ENCODE measurements around the gene ARMC7. TPM values are rescaled to one million over a fixed set of nuclear protein-coding genes. Genes with fewer than 3 reads are reported as not detected.

Gene ARMC7
- total and polyA plus RNA-seq, 2 of the 13 experiments (the other 11 are each of a cell fraction or from before 2014, with no cell fraction given): 3.9 to 4.2 TPM

- peaks cover 77% of the 10 kb centered on the region for H3K4me1 ChIP-seq (ENCODE audit: insufficient read depth, low read length)
- no peaks in the 10 kb centered on the region for H4K20me1 ChIP-seq (ENCODE audit: insufficient read depth, low read length)
- ATAC-seq (0 out of 3 replicates have a peak, but pooled peaks have one; percentile 2), FAIRE-seq (no peak), DNase-seq (ENCODE audit: low spot score) (no peak)
- intact Hi-C loops (cut with micrococcal nuclease; ENCODE audit: unreplicated experiment) (loop anchor here (5.0 kb wide), 1 partner anchor 33 kb away; the partner anchor contains the start of gene ARMC7), in situ Hi-C loops (cut with HindIII; ENCODE audit: extremely low pct_ligation_motif_present, low pct_unique_long_range_greater_than_20kb) (no loop called here)
- no peak overlapping the region for H2AFZ ChIP-seq (ENCODE audit: low read length)
- peaks cover 0 to 23% of the 10 kb centered on the region in 2 experiments; a peak in 3 of 5 replicates for H3K27me3 ChIP-seq (ENCODE audit: control insufficient read depth in 1 of 2, insufficient read depth in 2 of 2, low read length in 2 of 2)
- no peak overlapping the region for H3K27ac ChIP-seq (ENCODE audit: extremely low read length, insufficient read depth, low read length)
- no TSS peak for BruUV-seq (replicated peaks)
- POLR2A ChIA-PET: interaction anchor here (0.9 to 2.1 kb wide), 7 partner anchors 14 to 80 kb away, joined by 3 to 18 read pairs (median 6); partner anchors contain the start of genes JPT1, NT5C and SLC16A5
- peak overlapping the region in 1 of 3 experiments; percentile 37; a peak in 1 of 6 replicates for H3K4me3 ChIP-seq (replicated peaks in 1 of 3; ENCODE audit: insufficient read depth in 1 of 3, low read depth in 2 of 3, low read length in 3 of 3)
- WGBS (ENCODE audit: low lambda C conversion rate): 33% methylated on average over 10 of the region's 14 CpGs
- H3K36me3 ChIP-seq (replicated peaks in 1 of 2; ENCODE audit: control insufficient read depth in 1 of 2, insufficient read depth in 2 of 2, low read length in 2 of 2): no peaks in the 10 kb centered on the region
- no peak overlapping the region for H3K9ac ChIP-seq (ENCODE audit: insufficient read depth, low read depth, low read length)
- no peaks in the 10 kb centered on the region for H3K9me3 ChIP-seq (ENCODE audit: low read length)
- peak overlapping the region; percentile 52 for H3K4me2 ChIP-seq (ENCODE audit: low read depth, low read length)
- CTCF ChIA-PET (ENCODE audit: low intra/inter-chr PET ratio, low total read pairs): no interaction called here
- H3K79me2 ChIP-seq (ENCODE audit: insufficient read depth, low read length): no peaks in the 10 kb centered on the region
- TF ChIP-seq ZC3H4 (CRISPR knock-in tag; IDR thresholded peaks at IDR 0.05; ENCODE audit: borderline replicate concordance) (no peak), ZNF124 (CRISPR knock-in tag; IDR thresholded peaks at IDR 0.05) (no peak), CTCF (CRISPR knock-in tag; IDR thresholded peaks at IDR 0.05) (0 out of 2 replicates have a peak, but pooled peaks have one; percentile 2), ZNF615 (CRISPR knock-in tag; IDR thresholded peaks at IDR 0.05; ENCODE audit: borderline replicate concordance) (no peak), ZBTB42 (CRISPR knock-in tag; IDR thresholded peaks at IDR 0.05) (no peak), MATR3 (CRISPR knock-in tag; IDR thresholded peaks at IDR 0.05) (no peak), REST (IDR thresholded peaks at IDR 0.05; ENCODE audit: borderline replicate concordance in 1 of 2, low read depth in 1 of 2, low read length in 2 of 2) (no peak), NFE2 (CRISPR knock-in tag; IDR thresholded peaks at IDR 0.05) (no peak), MAZ (IDR thresholded peaks at IDR 0.05; ENCODE audit: borderline replicate concordance, low read depth, low read length) (no peak), MAZ (CRISPR knock-in tag; IDR thresholded peaks at IDR 0.05; ENCODE audit: low read depth) (no peak), ZNF891 (CRISPR knock-in tag; IDR thresholded peaks at IDR 0.05) (0 out of 2 replicates have a peak, but pooled peaks have one; percentile 31), ZNF335 (CRISPR knock-in tag; IDR thresholded peaks at IDR 0.05) (no peak), ZSCAN31 (CRISPR knock-in tag; IDR thresholded peaks at IDR 0.05; ENCODE audit: low read depth) (no peak), PHF8 (CRISPR knock-in tag; IDR thresholded peaks at IDR 0.05) (no peak), NFAT5 (CRISPR knock-in tag; IDR thresholded peaks at IDR 0.05) (no peak)
Measured at GRCh38 chr17:75074532-75074931, 35.2 kb upstream of the ARMC7 start.
